PC-9 (cell line): ENCODE data around the gene MAOA. TPM values are rescaled to one million over a fixed set of nuclear protein-coding genes. Genes with fewer than 3 reads are reported as not detected.

Source experiments
- BruUV-seq: library from RNA; stranded (reverse); fragments of 400-500 nt; replicated peaks from 2 replicates; lab custom pipeline; 2021; lab: Mats Ljungman, UMichigan
- CTCF ChIA-PET: fragments of 300-600 bp; sonication (Branson Sonifier 250); formaldehyde crosslinking; loops from one replicate; lab custom pipeline; 2022; ENCODE audit warnings: antibody characterized with exemption; lab: Charles Lee
- POLR2A ChIA-PET: fragments of 300-600 bp; sonication (Branson Sonifier 250); formaldehyde crosslinking; loops from one replicate; lab custom pipeline; 2022; ENCODE audit warnings: antibody characterized with exemption; ENCODE audit not compliant: unreplicated experiment; lab: Charles Lee
- DNase-seq, 2 experiments: peaks; one replicate each; pipeline versions ENCODE4 v3.0.0 to v3.0.0-alpha.2; 2015 to 2022; ENCODE audit warnings: mixed read lengths in 1 of 2
- H2AFZ ChIP-seq: fragments of 200-600 bp; sonication (generic); 2 replicates; pipeline ENCODE4 v1.8.1; 2017; ENCODE audit warnings: antibody characterized with exemption
- H3F3A ChIP-seq: fragments of 200-600 bp; sonication (generic); 2 replicates; pipeline ENCODE4 v1.8.1; 2017; ENCODE audit warnings: antibody characterized with exemption, mild to moderate bottlenecking, low read depth; ENCODE audit not compliant: insufficient read depth
- H3K27ac ChIP-seq: fragments of 200-600 bp; sonication (generic); 2 replicates; pipeline ENCODE4 v1.6.1; 2016; ENCODE audit warnings: mixed run types
- H3K27me3 ChIP-seq: fragments of 200-600 bp; sonication (generic); 2 replicates; pipeline ENCODE4 v1.6.1; 2016; ENCODE audit warnings: low read depth, mixed run types; ENCODE audit not compliant: insufficient read depth
- H3K36me3 ChIP-seq: fragments of 200-600 bp; sonication (generic); 2 replicates; pipeline ENCODE4 v1.6.1; 2016; ENCODE audit warnings: low read depth, mixed run types
- H3K4me1 ChIP-seq: fragments of 200-600 bp; sonication (generic); replicated peaks from 2 replicates; pipeline ENCODE4 v1.6.1; 2016; ENCODE audit warnings: mixed run types; ENCODE audit not compliant: insufficient read depth
- H3K4me2 ChIP-seq: fragments of 200-600 bp; sonication (generic); 2 replicates; pipeline ENCODE4 v1.6.1; 2017; ENCODE audit warnings: mixed run types
- H3K4me3 ChIP-seq: fragments of 200-600 bp; sonication (generic); 2 replicates; pipeline ENCODE4 v1.6.1; 2016; ENCODE audit warnings: mixed run types
- H3K79me2 ChIP-seq: fragments of 200-600 bp; sonication (generic); 2 replicates; pipeline ENCODE4 v1.6.1; 2017; ENCODE audit warnings: low read depth, mixed run types
- H3K9me2 ChIP-seq: fragments of 200-600 bp; sonication (generic); 2 replicates; pipeline ENCODE4 v1.8.1; 2017; ENCODE audit warnings: mild to moderate bottlenecking; ENCODE audit not compliant: insufficient read depth
- H3K9me3 ChIP-seq: fragments of 200-600 bp; sonication (generic); 2 replicates; pipeline ENCODE4 v1.8.1; 2016; ENCODE audit warnings: low read depth; ENCODE audit not compliant: insufficient read depth
- H4K20me1 ChIP-seq: fragments of 200-600 bp; sonication (generic); 2 replicates; pipeline ENCODE4 v1.8.1; 2017; ENCODE audit not compliant: insufficient read depth
- EZH2 ChIP-seq: fragments of 200-600 bp; sonication (generic); IDR thresholded peaks from 2 replicates; pipeline ENCODE4 v1.8.0; 2017; ENCODE audit warnings: antibody characterized with exemption, low read depth
- intact Hi-C: fragments of 100-400 bp; cut with micrococcal nuclease; formaldehyde crosslinking; loops from one replicate; pipeline ENCODE4 v1.10.0; 2022; ENCODE audit not compliant: unreplicated experiment
- total RNA-seq: library from RNA; stranded (reverse); gene quantifications from 2 replicates; pipeline ENCODE4 v1.2.3, GENCODE V29; 2021
- TF ChIP-seq, protein P1 (sequence below): fragments of 200-600 bp; sonication (generic); conservative IDR thresholded peaks from 2 replicates; pipeline ENCODE4 v1.6.1; 2017; ENCODE audit warnings: mixed run types, antibody characterized with exemption, mild to moderate bottlenecking, moderate library complexity

MAOA gene
- total RNA-seq, 1 experiment from 2014 or later, result 5.0 TPM

DNA sequence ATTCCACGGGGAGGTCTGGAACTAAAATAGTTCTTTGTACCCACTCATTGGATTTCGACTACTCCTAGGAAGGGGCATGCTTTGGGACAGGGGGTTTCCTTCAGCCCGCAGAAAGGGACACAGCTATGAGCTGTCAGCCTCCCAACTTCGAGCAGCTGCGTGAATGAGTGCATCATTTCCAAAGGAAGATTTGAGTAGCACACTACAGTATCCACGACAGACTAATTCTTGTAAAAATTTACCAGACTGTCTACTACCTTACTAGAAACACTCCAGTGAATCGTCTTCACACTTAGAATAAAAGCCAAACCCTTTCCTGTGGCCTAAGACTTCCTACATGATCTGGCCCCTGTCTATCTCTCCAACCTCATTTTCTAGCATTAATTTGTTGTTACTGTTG is 101.9 kb downstream of the MAOA start:
- TF ChIP-seq EZH2, result no peak
- TF ChIP-seq, protein P1, sequence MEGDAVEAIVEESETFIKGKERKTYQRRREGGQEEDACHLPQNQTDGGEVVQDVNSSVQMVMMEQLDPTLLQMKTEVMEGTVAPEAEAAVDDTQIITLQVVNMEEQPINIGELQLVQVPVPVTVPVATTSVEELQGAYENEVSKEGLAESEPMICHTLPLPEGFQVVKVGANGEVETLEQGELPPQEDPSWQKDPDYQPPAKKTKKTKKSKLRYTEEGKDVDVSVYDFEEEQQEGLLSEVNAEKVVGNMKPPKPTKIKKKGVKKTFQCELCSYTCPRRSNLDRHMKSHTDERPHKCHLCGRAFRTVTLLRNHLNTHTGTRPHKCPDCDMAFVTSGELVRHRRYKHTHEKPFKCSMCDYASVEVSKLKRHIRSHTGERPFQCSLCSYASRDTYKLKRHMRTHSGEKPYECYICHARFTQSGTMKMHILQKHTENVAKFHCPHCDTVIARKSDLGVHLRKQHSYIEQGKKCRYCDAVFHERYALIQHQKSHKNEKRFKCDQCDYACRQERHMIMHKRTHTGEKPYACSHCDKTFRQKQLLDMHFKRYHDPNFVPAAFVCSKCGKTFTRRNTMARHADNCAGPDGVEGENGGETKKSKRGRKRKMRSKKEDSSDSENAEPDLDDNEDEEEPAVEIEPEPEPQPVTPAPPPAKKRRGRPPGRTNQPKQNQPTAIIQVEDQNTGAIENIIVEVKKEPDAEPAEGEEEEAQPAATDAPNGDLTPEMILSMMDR, result no peak
- Histone ChIP-seq H3K9me3 (no peaks in the 10 kb centered on the region), H2AFZ (no peak overlapping the region), H3K79me2 (no peaks in the 10 kb centered on the region), H3K9me2 (no peaks in the 10 kb centered on the region), H3K4me1 (no peaks in the 10 kb centered on the region), H3K4me2 (no peak overlapping the region), H4K20me1 (no peaks in the 10 kb centered on the region), H3K27ac (no peak overlapping the region), H3F3A (no peaks in the 10 kb centered on the region), H3K4me3 (no peak overlapping the region), H3K27me3 (no peaks in the 10 kb centered on the region), H3K36me3 (no peaks in the 10 kb centered on the region)
- no TSS peak for BruUV-seq
- CTCF ChIA-PET, result no interaction called here
- POLR2A ChIA-PET, result no interaction called here
- intact Hi-C loops, result no loop called here
- no peak for DNase-seq

DNA sequence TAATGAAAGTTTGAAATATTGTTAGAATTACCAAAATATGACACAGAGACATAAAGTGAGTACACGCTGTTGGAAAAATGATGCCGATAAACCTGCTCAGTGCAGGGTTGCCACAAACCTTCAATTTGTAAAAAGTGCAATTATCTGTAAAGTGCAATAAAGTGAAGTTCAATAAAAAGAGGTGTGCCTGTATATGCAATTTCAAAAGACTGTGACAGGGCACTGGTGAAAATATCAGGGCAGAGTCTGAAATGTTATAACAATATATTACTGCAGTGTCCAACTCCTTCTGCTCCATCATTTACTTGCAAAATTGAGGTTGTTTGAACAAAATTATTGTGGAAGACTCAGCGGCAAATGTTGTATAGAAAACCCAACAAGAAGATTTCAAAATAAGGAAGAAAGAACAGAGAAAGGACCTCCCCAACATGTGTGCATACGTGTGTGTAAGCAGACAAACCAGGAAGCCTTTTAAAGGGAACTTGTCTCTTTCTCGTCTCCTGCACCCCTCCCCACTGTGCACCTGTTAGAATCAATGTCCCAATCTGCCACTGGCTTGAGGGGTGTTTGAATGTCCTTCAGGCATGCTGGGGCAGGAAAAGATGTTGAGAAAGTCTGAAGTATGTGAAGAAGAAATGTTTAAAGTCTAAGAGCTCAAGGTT is 130.0 kb downstream of the MAOA start:
- no peak for DNase-seq
- Histone ChIP-seq H3K4me2 (no peak overlapping the region), H3K36me3 (no peaks in the 10 kb centered on the region), H3K9me2 (no peaks in the 10 kb centered on the region), H3K4me1 (no peaks in the 10 kb centered on the region), H2AFZ (no peak overlapping the region), H4K20me1 (no peaks in the 10 kb centered on the region), H3K79me2 (no peaks in the 10 kb centered on the region), H3K27me3 (no peaks in the 10 kb centered on the region), H3K4me3 (no peak overlapping the region), H3K27ac (no peak overlapping the region), H3F3A (no peaks in the 10 kb centered on the region), H3K9me3 (no peaks in the 10 kb centered on the region)
- CTCF ChIA-PET, result no interaction called here
- intact Hi-C loops, result no loop called here
- no peak for TF ChIP-seq EZH2
- TF ChIP-seq, protein P1, result no peak
- POLR2A ChIA-PET, result no interaction called here
- BruUV-seq, result no TSS peak

Other genes with a start within 250 kb of the MAOA start
- gene MAOB, start 226.2 kb downstream of the MAOA start, total RNA-seq, result 0.55 and 0.74 TPM in 2 replicates